HG02759 (cell line): ENCODE results near the gene ABI3.
"Not testable (repeated sequence)": the region's sequence is repeated elsewhere in the genome, so short reads cannot be mapped to it uniquely, and the experiment has no call there.

Source experiments
- ATAC-seq: cut with Tn5 transposase; IDR thresholded peaks from one replicate; pipeline ENCODE4 v1.9.1; 2021; ENCODE audit warnings: mild to moderate bottlenecking, moderate library complexity; ENCODE audit not compliant: unreplicated experiment

Gene ABI3

GRCh38 chr17:49210158-49211029 is at the start of gene ABI3, which contains the start of gene GNGT2:
Gene ABI3, plus strand, starts transcription at chr17:49210707. Its CDS starts 18 bp downstream, at chr17:49210725.
Gene GNGT2, minus strand, starts transcription at chr17:49210574. Its CDS starts 3,152 bp downstream, at chr17:49207422.
- ATAC-seq: peak; percentile 85

GRCh38 chr17:49162866-49163265 is 47.6 kb upstream of the ABI3 start:
- ATAC-seq: no peak

GRCh38 chr17:49165143-49165542 is 45.4 kb upstream of the ABI3 start:
- no peak for ATAC-seq

- no peak for ATAC-seq
Measured at GRCh38 chr17:49168706-49169105, 41.8 kb upstream of the ABI3 start.

GRCh38 chr17:49170216-49170615 is 40.3 kb upstream of the ABI3 start:
- ATAC-seq: no peak

GRCh38 chr17:49170711-49171110 is 39.8 kb upstream of the ABI3 start:
- ATAC-seq: not testable (repeated sequence)

- ATAC-seq: not testable (repeated sequence)
Measured at GRCh38 chr17:49175978-49176377, 34.5 kb upstream of the ABI3 start.

- ATAC-seq: no peak
Measured at GRCh38 chr17:49180303-49180702, 30.2 kb upstream of the ABI3 start.

GRCh38 chr17:49180998-49181635 is 29.4 kb upstream of the ABI3 start:
- no peak for ATAC-seq

- no peak for ATAC-seq
Measured at GRCh38 chr17:49183341-49183740, 27.2 kb upstream of the ABI3 start.

- no peak for ATAC-seq
Measured at GRCh38 chr17:49183801-49184200, 26.7 kb upstream of the ABI3 start.

- ATAC-seq: not testable (repeated sequence)
Measured at GRCh38 chr17:49184522-49184921, 26.0 kb upstream of the ABI3 start.

GRCh38 chr17:49185381-49185780 is 25.1 kb upstream of the ABI3 start:
- not testable (repeated sequence) for ATAC-seq

- ATAC-seq: no peak
Measured at GRCh38 chr17:49187301-49187700, 23.2 kb upstream of the ABI3 start.

- no peak for ATAC-seq
Measured at GRCh38 chr17:49190932-49191331, 19.6 kb upstream of the ABI3 start.

GRCh38 chr17:49191409-49191916 is 19.0 kb upstream of the ABI3 start:
- no peak for ATAC-seq

- ATAC-seq: peak; percentile 58
Measured at GRCh38 chr17:49191917-49192741, 18.4 kb upstream of the ABI3 start.

- ATAC-seq: no peak
Measured at GRCh38 chr17:49193513-49194296, 16.8 kb upstream of the ABI3 start.

- ATAC-seq: no peak
Measured at GRCh38 chr17:49194297-49194607, 16.3 kb upstream of the ABI3 start.

GRCh38 chr17:49195751-49196150 is 14.8 kb upstream of the ABI3 start:
- no peak for ATAC-seq
